ENCODE data around the gene ZRANB3.

GRCh38 chr2:135095591-135095990 lies 435.4 kb downstream of the ZRANB3 start:
- TF ChIP-seq EZH2phosphoT487 (IDR thresholded peaks at IDR 0.05; ENCODE audit: insufficient read depth, low read depth) (no peak), EZH2 (IDR thresholded peaks at IDR 0.05; ENCODE audit: insufficient read depth, poor library complexity, severe bottlenecking) (no peak)

All from GM23248 (cell line).